ENCODE results near the gene CERK.

DNA sequence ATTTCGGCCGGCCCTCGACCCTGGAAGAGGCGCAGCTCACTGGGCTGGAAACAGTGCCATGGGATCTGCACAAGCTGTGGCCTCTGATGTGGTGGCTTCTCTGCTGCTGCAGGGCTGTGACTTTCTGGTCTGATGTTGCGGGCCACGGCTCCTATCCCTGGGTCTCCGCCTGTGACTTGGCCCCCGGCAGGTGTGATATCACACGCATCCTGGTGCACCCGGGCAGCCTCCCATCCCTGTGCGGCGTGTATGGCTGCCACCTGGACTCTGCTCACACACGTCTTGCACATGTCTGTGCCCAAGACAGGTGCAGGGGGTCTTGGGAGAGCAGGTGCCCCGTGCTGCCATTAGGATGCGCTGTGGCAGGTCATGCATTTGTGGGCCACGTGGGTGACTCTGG, 86.7 kb downstream of the CERK start:
- TF ChIP-seq, protein P1, sequence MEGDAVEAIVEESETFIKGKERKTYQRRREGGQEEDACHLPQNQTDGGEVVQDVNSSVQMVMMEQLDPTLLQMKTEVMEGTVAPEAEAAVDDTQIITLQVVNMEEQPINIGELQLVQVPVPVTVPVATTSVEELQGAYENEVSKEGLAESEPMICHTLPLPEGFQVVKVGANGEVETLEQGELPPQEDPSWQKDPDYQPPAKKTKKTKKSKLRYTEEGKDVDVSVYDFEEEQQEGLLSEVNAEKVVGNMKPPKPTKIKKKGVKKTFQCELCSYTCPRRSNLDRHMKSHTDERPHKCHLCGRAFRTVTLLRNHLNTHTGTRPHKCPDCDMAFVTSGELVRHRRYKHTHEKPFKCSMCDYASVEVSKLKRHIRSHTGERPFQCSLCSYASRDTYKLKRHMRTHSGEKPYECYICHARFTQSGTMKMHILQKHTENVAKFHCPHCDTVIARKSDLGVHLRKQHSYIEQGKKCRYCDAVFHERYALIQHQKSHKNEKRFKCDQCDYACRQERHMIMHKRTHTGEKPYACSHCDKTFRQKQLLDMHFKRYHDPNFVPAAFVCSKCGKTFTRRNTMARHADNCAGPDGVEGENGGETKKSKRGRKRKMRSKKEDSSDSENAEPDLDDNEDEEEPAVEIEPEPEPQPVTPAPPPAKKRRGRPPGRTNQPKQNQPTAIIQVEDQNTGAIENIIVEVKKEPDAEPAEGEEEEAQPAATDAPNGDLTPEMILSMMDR (IDR thresholded peaks at IDR 0.05; ENCODE audit: insufficient read depth, low read length) = no peak
- TF ChIP-seq, protein P2, sequence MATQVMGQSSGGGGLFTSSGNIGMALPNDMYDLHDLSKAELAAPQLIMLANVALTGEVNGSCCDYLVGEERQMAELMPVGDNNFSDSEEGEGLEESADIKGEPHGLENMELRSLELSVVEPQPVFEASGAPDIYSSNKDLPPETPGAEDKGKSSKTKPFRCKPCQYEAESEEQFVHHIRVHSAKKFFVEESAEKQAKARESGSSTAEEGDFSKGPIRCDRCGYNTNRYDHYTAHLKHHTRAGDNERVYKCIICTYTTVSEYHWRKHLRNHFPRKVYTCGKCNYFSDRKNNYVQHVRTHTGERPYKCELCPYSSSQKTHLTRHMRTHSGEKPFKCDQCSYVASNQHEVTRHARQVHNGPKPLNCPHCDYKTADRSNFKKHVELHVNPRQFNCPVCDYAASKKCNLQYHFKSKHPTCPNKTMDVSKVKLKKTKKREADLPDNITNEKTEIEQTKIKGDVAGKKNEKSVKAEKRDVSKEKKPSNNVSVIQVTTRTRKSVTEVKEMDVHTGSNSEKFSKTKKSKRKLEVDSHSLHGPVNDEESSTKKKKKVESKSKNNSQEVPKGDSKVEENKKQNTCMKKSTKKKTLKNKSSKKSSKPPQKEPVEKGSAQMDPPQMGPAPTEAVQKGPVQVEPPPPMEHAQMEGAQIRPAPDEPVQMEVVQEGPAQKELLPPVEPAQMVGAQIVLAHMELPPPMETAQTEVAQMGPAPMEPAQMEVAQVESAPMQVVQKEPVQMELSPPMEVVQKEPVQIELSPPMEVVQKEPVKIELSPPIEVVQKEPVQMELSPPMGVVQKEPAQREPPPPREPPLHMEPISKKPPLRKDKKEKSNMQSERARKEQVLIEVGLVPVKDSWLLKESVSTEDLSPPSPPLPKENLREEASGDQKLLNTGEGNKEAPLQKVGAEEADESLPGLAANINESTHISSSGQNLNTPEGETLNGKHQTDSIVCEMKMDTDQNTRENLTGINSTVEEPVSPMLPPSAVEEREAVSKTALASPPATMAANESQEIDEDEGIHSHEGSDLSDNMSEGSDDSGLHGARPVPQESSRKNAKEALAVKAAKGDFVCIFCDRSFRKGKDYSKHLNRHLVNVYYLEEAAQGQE (IDR thresholded peaks at IDR 0.05; ENCODE audit: insufficient replicate concordance, low read depth) = no peak
- no peak for TF ChIP-seq POLR2AphosphoS5 (IDR thresholded peaks at IDR 0.05; ENCODE audit: low read depth)
- no peak for TF ChIP-seq GABPA (IDR thresholded peaks at IDR 0.05; ENCODE audit: low read depth)
- no peak for TF ChIP-seq SPI1 (IDR thresholded peaks at IDR 0.05; ENCODE audit: borderline replicate concordance, low read depth)

All from HL-60 (cell line).